ENCODE data around the gene OCIAD2. TPM values are rescaled to one million over a fixed set of nuclear protein-coding genes. Genes with fewer than 3 reads are reported as not detected.

The OCIAD2 gene
- total and polyA plus RNA-seq, 10 donors: 13.5 to 58.4 (median 19.1) TPM

DNA sequence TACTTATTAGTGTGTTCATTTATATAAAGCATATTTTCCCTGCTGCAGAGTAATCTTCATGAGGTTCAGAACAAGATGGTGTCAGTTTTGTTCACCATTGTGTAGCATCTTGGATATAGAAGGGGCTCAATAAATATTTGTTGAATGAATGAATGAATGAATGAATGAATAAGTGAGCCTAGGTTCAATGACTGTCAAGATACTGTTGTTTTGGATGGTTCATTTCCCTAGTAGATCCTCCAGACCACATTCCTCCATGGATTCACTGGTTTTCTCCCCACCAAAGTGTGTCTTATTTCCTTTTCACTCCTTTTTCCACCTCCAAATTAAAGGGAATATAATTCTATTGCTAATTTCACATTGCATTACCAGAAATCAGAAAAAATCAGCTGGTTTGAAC is 2.1 kb upstream of the OCIAD2 start:
- Histone ChIP-seq H3K4me1 (peaks cover 0 to 25% (median 19%) of the 10 kb centered on the region in 6 donors), H3K27ac (no peak overlapping the region), H3K27me3 (replicated peaks in 1 of 7) (no peaks in the 10 kb centered on the region), H3K4me3 (no peak overlapping the region), H3K9me3 (no peaks in the 10 kb centered on the region), H3K36me3 (peaks cover 0 to 9% (median 0%) of the 10 kb centered on the region in 6 donors)
- no peak for DNase-seq
- intact Hi-C loops (cut with DNase I; ENCODE audit: low total_unique reads): no loop called here
- TF ChIP-seq POLR2A (IDR thresholded peaks at IDR 0.05) (no peak), POLR2AphosphoS5 (IDR thresholded peaks at IDR 0.05) (no peak)
- TF ChIP-seq, protein P1, sequence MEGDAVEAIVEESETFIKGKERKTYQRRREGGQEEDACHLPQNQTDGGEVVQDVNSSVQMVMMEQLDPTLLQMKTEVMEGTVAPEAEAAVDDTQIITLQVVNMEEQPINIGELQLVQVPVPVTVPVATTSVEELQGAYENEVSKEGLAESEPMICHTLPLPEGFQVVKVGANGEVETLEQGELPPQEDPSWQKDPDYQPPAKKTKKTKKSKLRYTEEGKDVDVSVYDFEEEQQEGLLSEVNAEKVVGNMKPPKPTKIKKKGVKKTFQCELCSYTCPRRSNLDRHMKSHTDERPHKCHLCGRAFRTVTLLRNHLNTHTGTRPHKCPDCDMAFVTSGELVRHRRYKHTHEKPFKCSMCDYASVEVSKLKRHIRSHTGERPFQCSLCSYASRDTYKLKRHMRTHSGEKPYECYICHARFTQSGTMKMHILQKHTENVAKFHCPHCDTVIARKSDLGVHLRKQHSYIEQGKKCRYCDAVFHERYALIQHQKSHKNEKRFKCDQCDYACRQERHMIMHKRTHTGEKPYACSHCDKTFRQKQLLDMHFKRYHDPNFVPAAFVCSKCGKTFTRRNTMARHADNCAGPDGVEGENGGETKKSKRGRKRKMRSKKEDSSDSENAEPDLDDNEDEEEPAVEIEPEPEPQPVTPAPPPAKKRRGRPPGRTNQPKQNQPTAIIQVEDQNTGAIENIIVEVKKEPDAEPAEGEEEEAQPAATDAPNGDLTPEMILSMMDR (IDR thresholded peaks at IDR 0.05 in 8 of 11, conservative IDR thresholded peaks at IDR 0.05 in 3 of 11): no peak

DNA sequence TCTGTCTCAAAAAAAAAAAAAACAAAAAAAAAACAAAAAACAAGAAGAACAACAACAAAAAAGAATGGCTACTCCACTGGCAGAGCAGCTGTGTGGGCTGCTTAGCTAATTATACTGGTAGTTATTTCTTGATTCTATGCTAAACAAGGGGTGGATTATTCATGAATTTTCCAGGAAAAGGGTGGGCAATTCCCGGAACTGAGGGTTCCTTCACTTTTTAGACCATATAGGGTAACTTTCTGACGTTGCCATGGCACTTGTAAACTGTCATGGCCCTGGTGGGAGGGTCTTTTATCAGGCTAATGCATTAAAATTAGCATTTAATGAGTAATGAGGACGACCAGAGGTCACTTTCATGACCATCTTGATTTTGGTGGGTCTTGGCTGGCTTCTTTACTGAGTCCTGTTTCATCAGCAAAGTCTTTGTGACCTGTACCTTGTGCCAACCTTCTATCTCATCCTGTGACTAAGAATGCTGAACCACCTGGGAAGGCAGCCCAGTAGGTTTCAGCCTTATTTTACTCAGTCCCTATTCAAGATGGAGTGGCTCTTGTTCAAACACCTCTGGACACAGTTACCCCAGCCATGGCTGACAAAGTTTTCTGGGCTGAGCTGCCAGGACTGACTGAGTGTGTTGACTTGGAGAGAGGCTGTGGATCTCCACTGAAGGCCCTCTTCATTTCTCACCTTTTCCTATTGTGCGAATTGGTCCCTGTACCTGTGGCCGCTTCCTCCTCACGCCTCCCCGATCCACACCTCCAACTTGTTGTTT is 1.3 kb upstream of the OCIAD2 start:
- 87 to 94% (median 92%) methylated on average over 7 of the region's 7 CpGs for WGBS, 5 donors
- no peak overlapping the region for H3K27ac ChIP-seq
- H3K27me3 ChIP-seq (replicated peaks in 1 of 7): no peaks in the 10 kb centered on the region
- intact Hi-C loops (cut with DNase I; ENCODE audit: low total_unique reads): no loop called here
- no peaks in the 10 kb centered on the region for H3K9me3 ChIP-seq
- H3K4me1 ChIP-seq: peaks cover 0 to 25% (median 19%) of the 10 kb centered on the region in 6 donors
- DNase-seq: no peak
- peaks cover 0 to 16% (median under 1%) of the 10 kb centered on the region in 6 donors for H3K36me3 ChIP-seq
- TF ChIP-seq, protein P1 (IDR thresholded peaks at IDR 0.05 in 8 of 11, conservative IDR thresholded peaks at IDR 0.05 in 3 of 11): no peak
- no peak for TF ChIP-seq POLR2A (IDR thresholded peaks at IDR 0.05)
- no peak for TF ChIP-seq POLR2AphosphoS5 (IDR thresholded peaks at IDR 0.05)
- no peak overlapping the region for H3K4me3 ChIP-seq

DNA sequence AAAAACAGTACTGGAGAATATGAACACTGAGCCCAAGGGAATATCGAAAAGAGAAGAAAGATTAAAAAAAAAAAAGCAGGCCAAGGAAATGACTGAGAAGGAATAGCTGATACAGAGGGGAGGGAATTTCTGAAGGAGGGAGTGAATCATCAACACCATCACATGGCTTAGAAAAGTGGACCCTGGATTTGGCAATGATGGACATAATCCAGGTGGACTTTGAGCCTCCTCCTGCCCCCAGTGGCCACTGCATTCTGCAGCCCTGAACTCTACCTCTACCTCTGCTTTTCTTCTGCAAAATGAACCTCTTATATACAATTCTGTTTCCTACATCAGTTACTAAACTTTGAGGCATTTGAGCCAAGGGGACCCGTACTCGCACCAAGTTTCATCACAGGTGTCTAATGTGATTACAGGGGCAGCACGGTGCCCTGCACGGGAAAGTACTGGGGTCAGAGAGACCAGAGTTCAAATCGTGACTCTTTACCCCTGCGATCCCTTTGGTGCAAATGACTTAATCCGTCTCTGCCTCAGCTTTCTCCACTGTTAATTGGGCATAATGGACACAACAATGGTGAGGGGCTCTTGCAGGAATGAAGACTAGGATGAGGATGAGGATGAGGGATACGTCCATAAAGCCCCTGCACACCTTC is 1.1 kb downstream of the OCIAD2 start:
- H3K27ac ChIP-seq: no peak overlapping the region
- no peak for DNase-seq
- intact Hi-C loops (cut with DNase I; ENCODE audit: low total_unique reads): no loop called here

More for the DNA sequence above, 1.1 kb downstream of the OCIAD2 start:
- H3K4me3 ChIP-seq: peak overlapping the region in 6 of 8 donors; percentile 58 to 94 (median 68)
- WGBS, 5 donors: 78 to 86% (median 83%) methylated on average over 9 of the region's 9 CpGs
- H3K27me3 ChIP-seq (replicated peaks in 1 of 7): no peaks in the 10 kb centered on the region
- H3K4me1 ChIP-seq: peaks cover 0 to 25% (median 19%) of the 10 kb centered on the region in 6 donors
- H3K36me3 ChIP-seq: peaks cover 0 to 40% (median 13%) of the 10 kb centered on the region in 6 donors
- no peak for TF ChIP-seq POLR2A (IDR thresholded peaks at IDR 0.05)
- no peak for TF ChIP-seq POLR2AphosphoS5 (IDR thresholded peaks at IDR 0.05)
- TF ChIP-seq, protein P1 (IDR thresholded peaks at IDR 0.05 in 8 of 11, conservative IDR thresholded peaks at IDR 0.05 in 3 of 11): no peak
- no peaks in the 10 kb centered on the region for H3K9me3 ChIP-seq
